Natural killer cell treated with Interleukin-12 subunit alpha and Interleukin-12 subunit beta and Interleukin-15 and Interleukin-18, amount 100 ng/mL, for 72 hours (primary cell): ENCODE results near the gene ZNF764. TPM values are rescaled to one million over a fixed set of nuclear protein-coding genes. Genes with fewer than 3 reads are reported as not detected.

Experiments used
- ATAC-seq, 2 donors: fragments of 150-1000 bp; cut with Tn5 transposase in 1 of 2; sonication (Bioruptor Pico), chemical (Tn5 transposase) in 1 of 2; 2 replicates each; pipeline ENCODE4 v1.10.0; 2021
- DNase-seq: peaks from one replicate; pipeline ENCODE4 v3.0.0; 2022; ENCODE audit warnings: low spot score
- H3K27ac Mint-ChIP-seq, 2 donors: 1 replicate in 1 of 2; 2 replicates in 1 of 2; pipeline ENCODE4 v1.8.0; 2022; ENCODE audit warnings: mixed read lengths in 2 of 2, mild to moderate bottlenecking in 1 of 2, moderate library complexity in 1 of 2
- H3K27me3 Mint-ChIP-seq, 2 donors: 1 replicate in 1 of 2; 2 replicates in 1 of 2; pipeline ENCODE4 v1.8.0; 2022; ENCODE audit warnings: mixed read lengths in 2 of 2
- H3K36me3 Mint-ChIP-seq: one replicate; pipeline ENCODE4 v1.8.0; 2022; ENCODE audit warnings: mixed read lengths
- H3K4me1 Mint-ChIP-seq, 2 donors: 1 replicate in 1 of 2; 2 replicates in 1 of 2; pipeline ENCODE4 v1.8.0; 2022; ENCODE audit warnings: low read depth in 2 of 2, mixed read lengths in 2 of 2, mild to moderate bottlenecking in 1 of 2
- H3K4me3 Mint-ChIP-seq: one replicate; pipeline ENCODE4 v1.8.0; 2022; ENCODE audit warnings: mixed read lengths
- H3K9me3 Mint-ChIP-seq: 2 replicates; pipeline ENCODE4 v1.8.0; 2022; ENCODE audit warnings: mixed read lengths
- total RNA-seq, 2 donors: library from RNA; stranded (reverse); gene quantifications; one replicate each; pipeline ENCODE4 v1.2.3, GENCODE V29; 2022

Gene ZNF764
- total RNA-seq, 2 donors from 2014 or later = 14.9 to 22.9 TPM

DNA sequence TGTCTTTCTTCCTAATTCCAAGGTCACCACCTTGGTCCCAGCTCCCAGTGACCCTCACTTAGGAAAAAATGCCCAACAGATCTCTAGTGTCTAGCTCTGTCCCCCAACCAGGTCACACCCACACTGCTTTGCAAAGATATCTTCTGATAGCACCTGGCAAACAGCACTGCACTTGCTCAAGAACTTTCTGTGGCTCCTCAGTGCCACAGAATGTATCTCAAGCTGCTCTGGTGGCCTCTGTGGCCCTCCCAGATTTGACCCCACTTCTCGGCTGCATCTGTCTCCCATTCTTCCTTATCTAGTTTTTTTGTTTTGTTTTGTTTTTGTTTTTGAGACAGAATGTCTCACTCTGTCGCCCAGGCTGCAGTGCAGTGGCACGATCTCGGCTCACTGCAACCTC is 8.4 kb upstream of the ZNF764 start:
- Mint-ChIP-seq H3K36me3 (no peaks in the 10 kb centered on the region), H3K4me3 (peak overlapping the region; percentile 85)

GRCh38 chr16:30565984-30566383 is 7.8 kb upstream of the ZNF764 start:
- Mint-ChIP-seq H3K4me1 (peaks cover 25 to 37% of the 10 kb centered on the region in 2 donors), H3K27ac (peak overlapping the region; percentile 97 to 99), H3K27me3 (no peaks in the 10 kb centered on the region), H3K9me3 (no peaks in the 10 kb centered on the region), H3K36me3 (no peaks in the 10 kb centered on the region), H3K4me3 (no peak overlapping the region)
- ATAC-seq = no peak
- no peak for DNase-seq

More for the DNA sequence above, 8.4 kb upstream of the ZNF764 start:
- DNase-seq (peak; percentile 12), ATAC-seq (no peak)
- H3K9me3 Mint-ChIP-seq = no peaks in the 10 kb centered on the region
- peak overlapping the region; percentile 97 to 99 for H3K27ac Mint-ChIP-seq
- peaks cover 25 to 35% of the 10 kb centered on the region in 2 donors for H3K4me1 Mint-ChIP-seq
- no peaks in the 10 kb centered on the region for H3K27me3 Mint-ChIP-seq

DNA sequence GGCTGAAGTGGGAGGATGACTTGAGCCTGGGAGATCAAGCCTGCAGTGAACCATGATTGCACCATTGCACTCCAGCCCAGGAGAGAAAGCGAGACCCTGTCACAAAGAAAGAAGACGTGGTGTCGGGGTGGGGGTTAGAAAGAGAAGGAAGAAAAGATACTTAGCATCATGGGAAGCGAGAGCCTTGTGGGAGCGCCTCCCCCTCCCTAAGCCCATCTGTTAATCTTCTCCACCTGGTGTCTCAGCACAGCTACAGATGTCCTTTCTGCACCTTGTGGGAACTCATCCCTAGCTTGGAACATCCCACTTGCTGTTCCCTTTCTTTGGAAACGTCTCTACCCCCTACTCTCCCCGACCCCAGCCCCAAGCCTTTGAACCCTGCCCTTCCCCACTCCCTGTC is 7.4 kb upstream of the ZNF764 start:
- no peaks in the 10 kb centered on the region for H3K36me3 Mint-ChIP-seq
- no peaks in the 10 kb centered on the region for H3K27me3 Mint-ChIP-seq
- no peaks in the 10 kb centered on the region for H3K9me3 Mint-ChIP-seq
- peak overlapping the region in 1 of 2 donors; percentile 97 for H3K27ac Mint-ChIP-seq
- no peak for DNase-seq
- H3K4me1 Mint-ChIP-seq = peaks cover 25 to 36% of the 10 kb centered on the region in 2 donors
- no peak overlapping the region for H3K4me3 Mint-ChIP-seq
- no peak for ATAC-seq

- no peak for DNase-seq
- Mint-ChIP-seq H3K36me3 (no peaks in the 10 kb centered on the region), H3K27me3 (no peaks in the 10 kb centered on the region), H3K9me3 (no peaks in the 10 kb centered on the region), H3K4me1 (peaks cover 22 to 31% of the 10 kb centered on the region in 2 donors), H3K27ac (peak overlapping the region; percentile 86 to 96), H3K4me3 (peak overlapping the region; percentile 79)
- no peak for ATAC-seq
Measured at GRCh38 chr16:30562021-30562420, 3.8 kb upstream of the ZNF764 start.

DNA sequence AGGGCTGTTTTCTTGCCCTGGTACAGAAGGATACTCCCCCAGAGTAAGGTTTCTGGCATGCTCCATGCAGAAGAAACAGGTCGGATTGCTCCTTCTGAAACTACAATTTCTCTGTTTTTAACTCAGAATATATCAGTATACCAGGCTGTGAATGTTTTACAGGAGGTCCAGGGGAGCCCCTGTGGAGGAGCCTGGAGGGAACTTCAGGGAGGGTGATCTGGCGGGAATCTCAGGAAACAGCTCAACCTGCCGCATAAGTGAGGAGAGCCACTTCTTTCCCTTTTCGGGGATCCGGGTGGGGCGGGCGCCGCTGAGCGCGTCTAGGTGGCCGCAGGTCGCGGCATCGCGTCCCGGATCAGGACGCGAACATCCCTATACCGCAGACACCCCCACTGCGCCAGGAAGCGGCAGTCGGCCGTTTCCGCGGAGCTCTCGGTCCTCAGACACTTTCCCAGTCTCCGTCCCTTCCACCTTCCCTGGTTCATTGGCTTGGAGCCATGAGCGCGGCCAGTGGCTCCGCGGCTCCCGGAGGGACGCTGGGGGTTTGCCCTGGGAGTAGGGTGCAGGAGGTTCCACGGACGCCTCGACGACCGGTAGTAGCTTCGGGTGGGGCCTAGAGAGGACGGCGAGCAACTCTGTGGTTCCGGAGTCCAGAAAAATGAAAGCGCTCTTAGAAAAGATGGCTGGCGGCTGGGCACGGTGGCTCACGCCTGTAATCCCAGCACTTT is 3.1 kb upstream of the ZNF764 start:
- ATAC-seq (no peak), DNase-seq (peak; percentile 72)
- Mint-ChIP-seq H3K27ac (peak overlapping the region; percentile 86 to 96), H3K4me3 (peak overlapping the region; percentile 79), H3K27me3 (no peaks in the 10 kb centered on the region), H3K36me3 (no peaks in the 10 kb centered on the region), H3K9me3 (no peaks in the 10 kb centered on the region), H3K4me1 (peaks cover 16 to 25% of the 10 kb centered on the region in 2 donors)

- Mint-ChIP-seq H3K27me3 (no peaks in the 10 kb centered on the region), H3K27ac (peak overlapping the region; percentile 78 to 93), H3K4me3 (peak overlapping the region; percentile 65), H3K9me3 (no peaks in the 10 kb centered on the region), H3K4me1 (peaks cover 17 to 24% of the 10 kb centered on the region in 2 donors), H3K36me3 (no peaks in the 10 kb centered on the region)
- no peak for ATAC-seq
- no peak for DNase-seq
Measured at GRCh38 chr16:30559690-30560089, 1.5 kb upstream of the ZNF764 start.

- no peaks in the 10 kb centered on the region for H3K9me3 Mint-ChIP-seq
- ATAC-seq (no peak), DNase-seq (no peak)
- H3K27me3 Mint-ChIP-seq = no peaks in the 10 kb centered on the region
- peaks cover 4% of the 10 kb centered on the region for H3K36me3 Mint-ChIP-seq
- peaks cover 24 to 30% of the 10 kb centered on the region in 2 donors for H3K4me1 Mint-ChIP-seq
- H3K4me3 Mint-ChIP-seq = peak overlapping the region; percentile 84
- peak overlapping the region; percentile 78 to 93 for H3K27ac Mint-ChIP-seq
Measured at GRCh38 chr16:30558789-30559377, 709 bp upstream of the ZNF764 start.

GRCh38 chr16:30557707-30557956 is 542 bp downstream of the ZNF764 start:
- H3K9me3 Mint-ChIP-seq = no peaks in the 10 kb centered on the region
- peak overlapping the region; percentile 78 to 93 for H3K27ac Mint-ChIP-seq
- peaks cover 4% of the 10 kb centered on the region for H3K36me3 Mint-ChIP-seq
- peaks cover 33 to 38% of the 10 kb centered on the region in 2 donors for H3K4me1 Mint-ChIP-seq
- DNase-seq = no peak
- ATAC-seq = peak in 1 of 2 donors; percentile 0
- H3K4me3 Mint-ChIP-seq = peak overlapping the region; percentile 84
- H3K27me3 Mint-ChIP-seq = no peaks in the 10 kb centered on the region

DNA sequence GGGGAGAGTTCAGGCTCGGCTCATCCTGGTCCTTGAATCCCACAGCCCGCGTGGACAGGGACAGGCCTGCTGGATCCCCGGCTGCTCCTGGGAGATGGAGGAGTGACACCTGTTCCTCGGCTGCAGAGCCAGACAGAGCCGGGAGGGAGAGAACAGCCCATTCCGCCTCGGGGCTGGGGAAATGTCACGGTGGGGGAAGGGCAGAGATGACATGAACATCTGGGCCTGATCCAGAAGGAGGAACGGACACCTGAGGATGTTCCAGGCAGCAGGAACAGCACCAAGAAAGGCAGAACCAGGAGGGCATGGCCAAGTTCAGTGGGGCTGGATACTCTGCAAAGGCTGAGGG is 2.1 kb downstream of the ZNF764 start:
- H3K36me3 Mint-ChIP-seq = peaks cover 4% of the 10 kb centered on the region

DNA sequence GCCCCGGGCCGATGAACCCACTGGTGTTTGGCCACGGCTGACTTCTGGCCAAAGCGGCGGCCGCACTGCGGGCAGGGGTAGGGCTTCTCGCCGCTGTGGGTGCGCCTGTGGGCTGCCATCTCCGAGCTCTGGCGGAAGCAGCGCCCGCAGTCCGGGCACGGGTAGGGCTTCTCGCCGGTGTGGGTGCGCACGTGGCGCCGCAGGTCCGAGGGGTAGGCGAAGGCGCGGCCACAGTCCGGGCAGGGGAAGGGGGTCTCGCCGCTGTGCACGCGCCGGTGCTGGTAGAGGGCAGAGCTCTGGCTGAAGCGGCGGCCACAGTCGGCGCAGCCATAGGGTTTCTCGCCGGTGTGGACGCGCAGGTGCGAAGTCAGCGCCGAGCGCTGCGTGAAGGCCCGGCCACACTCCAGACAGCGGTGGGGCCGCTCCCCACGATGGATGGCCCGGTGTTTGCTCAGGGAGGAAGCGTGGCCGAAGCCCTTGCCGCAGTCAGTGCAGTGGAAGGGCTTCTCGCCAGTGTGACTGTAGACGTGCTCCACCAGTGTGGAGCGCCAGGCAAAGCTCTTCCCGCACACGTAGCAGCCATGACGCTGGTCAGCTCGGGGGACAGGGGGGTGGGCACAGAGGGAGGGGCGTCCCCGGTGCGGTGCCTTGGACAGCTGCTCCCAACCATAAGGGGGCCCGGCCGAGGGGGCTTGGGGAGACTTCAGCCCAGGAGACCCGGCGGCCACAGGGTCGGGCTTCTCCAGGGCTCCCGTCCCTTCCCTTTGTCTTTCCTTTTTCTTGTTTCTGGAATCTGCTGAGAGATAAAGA is 2.7 kb downstream of the ZNF764 start:
- Mint-ChIP-seq H3K27me3 (no peaks in the 10 kb centered on the region), H3K36me3 (peaks cover 4% of the 10 kb centered on the region), H3K4me3 (peak overlapping the region; percentile 84), H3K4me1 (peaks cover 44 to 45% of the 10 kb centered on the region in 2 donors), H3K9me3 (no peaks in the 10 kb centered on the region), H3K27ac (peak overlapping the region; percentile 78 to 93)
- no peak for DNase-seq
- ATAC-seq = no peak

More for the DNA sequence above, 2.1 kb downstream of the ZNF764 start:
- H3K27me3 Mint-ChIP-seq = no peaks in the 10 kb centered on the region
- no peak for DNase-seq
- ATAC-seq = no peak
- peak overlapping the region; percentile 84 for H3K4me3 Mint-ChIP-seq
- peak overlapping the region; percentile 78 to 93 for H3K27ac Mint-ChIP-seq
- peaks cover 44 to 46% of the 10 kb centered on the region in 2 donors for H3K4me1 Mint-ChIP-seq
- H3K9me3 Mint-ChIP-seq = no peaks in the 10 kb centered on the region

DNA sequence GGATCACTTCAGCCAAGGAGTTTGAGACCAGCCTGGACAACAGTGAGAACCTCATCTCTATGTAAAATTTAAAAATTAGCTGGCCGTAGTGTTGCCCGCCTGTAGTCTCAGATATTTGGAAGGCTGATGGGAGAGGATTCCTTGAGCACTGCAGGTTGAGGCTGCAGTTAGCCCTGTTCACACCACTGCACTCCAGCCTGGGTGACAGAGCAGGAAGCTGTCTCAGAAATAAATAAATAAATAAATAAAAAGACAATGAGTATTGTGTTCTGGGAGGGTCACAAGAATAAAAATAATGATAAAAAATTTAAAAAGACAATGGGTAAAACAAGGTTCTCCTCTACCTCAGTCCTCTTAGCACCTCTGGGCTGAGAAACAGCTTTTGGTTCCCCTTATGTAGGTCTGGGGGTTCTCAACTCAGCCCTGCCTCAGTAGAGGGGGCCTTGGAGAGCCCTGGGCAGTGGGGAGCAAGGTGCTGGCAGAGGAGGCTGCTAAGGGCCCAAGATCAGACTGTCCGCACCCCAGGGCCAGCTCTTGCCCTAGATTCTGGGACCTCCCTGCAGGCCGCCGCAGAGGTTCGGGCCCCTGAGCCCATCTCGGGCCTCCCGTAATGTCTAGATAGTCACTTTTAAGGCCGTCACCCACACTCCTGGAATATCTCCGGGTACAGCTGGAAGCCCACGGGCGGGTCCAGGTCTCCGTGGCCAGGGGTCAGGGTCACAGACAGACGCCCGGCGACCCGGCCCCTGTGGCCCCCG is 3.4 kb downstream of the ZNF764 start:
- Mint-ChIP-seq H3K27ac (peak overlapping the region; percentile 70 to 94), H3K9me3 (no peaks in the 10 kb centered on the region), H3K4me3 (no peak overlapping the region), H3K27me3 (no peaks in the 10 kb centered on the region), H3K4me1 (peaks cover 44 to 45% of the 10 kb centered on the region in 2 donors), H3K36me3 (peaks cover 4% of the 10 kb centered on the region)
- ATAC-seq (no peak), DNase-seq (no peak)

- peak overlapping the region; percentile 70 to 94 for H3K27ac Mint-ChIP-seq
- no peaks in the 10 kb centered on the region for H3K9me3 Mint-ChIP-seq
- H3K4me1 Mint-ChIP-seq = peaks cover 33 to 34% of the 10 kb centered on the region in 2 donors
- no peak for ATAC-seq
- DNase-seq = no peak
- H3K36me3 Mint-ChIP-seq = peaks cover 4% of the 10 kb centered on the region
- H3K27me3 Mint-ChIP-seq = no peaks in the 10 kb centered on the region
- no peak overlapping the region for H3K4me3 Mint-ChIP-seq
Measured at GRCh38 chr16:30553393-30553899, 4.7 kb downstream of the ZNF764 start.

DNA sequence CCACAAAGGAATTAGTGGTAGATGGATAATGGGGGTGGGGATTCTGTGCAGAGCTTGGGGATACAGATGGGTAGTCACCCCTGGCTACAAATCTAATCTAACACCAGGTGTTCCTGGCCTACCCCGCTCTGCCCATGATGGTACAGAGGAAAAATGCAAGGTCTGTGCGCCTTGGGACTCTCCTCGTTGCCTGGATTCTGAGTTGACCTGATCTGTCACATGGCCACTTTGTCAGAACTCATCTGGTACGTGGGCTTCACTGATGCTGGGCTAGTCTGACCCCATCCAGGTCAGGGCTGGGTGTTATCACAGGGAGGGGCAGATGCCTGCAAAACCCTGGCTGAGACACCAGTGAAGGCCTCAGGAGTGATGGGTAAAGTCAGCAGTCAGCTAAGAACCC is 5.2 kb downstream of the ZNF764 start:
- Mint-ChIP-seq H3K27ac (peak overlapping the region; percentile 70 to 94), H3K4me3 (no peak overlapping the region), H3K9me3 (no peaks in the 10 kb centered on the region), H3K4me1 (peaks cover 33% of the 10 kb centered on the region in 2 donors), H3K36me3 (peaks cover 4% of the 10 kb centered on the region), H3K27me3 (no peaks in the 10 kb centered on the region)
- no peak for ATAC-seq
- no peak for DNase-seq
